Measurements from ENCODE around the gene SMAD6.

Gene SMAD6

DNA sequence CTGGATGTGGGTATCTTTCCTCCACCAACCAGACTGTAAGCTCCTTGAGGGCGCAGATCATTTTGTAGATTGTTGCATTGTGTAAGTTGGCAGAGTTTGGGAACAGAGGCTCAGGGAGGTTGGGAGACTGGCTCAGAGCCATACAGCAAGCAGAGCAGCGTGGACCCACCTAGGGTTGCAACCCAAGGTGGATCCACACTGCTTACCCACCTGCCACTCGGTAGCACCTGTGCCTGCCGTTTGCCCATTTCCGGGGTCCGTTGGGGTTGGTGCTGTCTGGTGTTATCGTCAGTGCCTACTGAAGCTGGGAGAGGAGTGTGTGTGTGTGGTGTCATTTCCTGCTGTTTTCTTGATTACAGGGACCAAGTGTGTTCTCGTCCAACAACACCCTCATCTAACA, 19.0 kb downstream of the SMAD6 start:
- DNase-seq (ENCODE audit: low spot score): no peak

DNA sequence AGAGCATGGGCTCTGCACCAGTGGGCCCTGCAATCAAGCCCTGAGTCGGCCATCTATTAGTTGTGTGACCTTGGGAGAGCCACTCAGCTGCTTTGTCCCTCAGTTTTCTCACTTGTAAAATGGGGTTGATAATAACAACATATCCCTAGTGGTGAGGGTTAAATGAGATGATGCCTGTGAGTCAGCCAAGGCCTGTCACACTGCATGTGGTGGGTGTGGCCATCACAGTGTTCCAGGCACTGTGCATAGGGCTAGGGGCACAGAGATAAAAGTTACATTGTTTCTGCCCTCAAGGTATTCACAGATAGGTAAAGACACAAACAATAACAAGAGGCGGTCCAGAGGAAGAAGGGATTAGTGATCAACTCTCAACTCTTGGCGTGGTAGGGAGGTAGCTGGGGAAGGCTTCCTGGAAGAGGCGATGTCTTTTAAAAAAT, 19.5 kb downstream of the SMAD6 start:
- no peak for DNase-seq (ENCODE audit: low spot score)

DNA sequence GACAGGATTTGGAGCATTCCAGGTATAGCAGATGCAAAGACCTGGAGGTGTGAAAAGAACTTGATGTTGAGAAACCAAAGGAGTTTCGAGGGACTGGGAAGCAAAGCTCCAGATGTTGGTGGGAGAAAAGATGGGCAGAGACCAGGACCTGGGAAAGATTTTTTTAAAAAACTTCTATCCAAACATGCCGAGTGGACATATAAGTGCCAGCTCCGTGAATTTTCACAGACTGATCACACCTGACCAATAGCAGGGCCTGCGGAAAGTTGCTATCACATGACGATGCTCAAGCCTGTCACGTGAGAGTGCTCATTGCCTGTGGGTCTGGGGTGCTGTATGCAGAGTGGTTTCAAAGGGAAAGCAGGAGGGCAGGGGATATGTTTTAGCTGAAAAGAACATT, 19.9 kb downstream of the SMAD6 start:
- DNase-seq (ENCODE audit: low spot score): no peak

DNA sequence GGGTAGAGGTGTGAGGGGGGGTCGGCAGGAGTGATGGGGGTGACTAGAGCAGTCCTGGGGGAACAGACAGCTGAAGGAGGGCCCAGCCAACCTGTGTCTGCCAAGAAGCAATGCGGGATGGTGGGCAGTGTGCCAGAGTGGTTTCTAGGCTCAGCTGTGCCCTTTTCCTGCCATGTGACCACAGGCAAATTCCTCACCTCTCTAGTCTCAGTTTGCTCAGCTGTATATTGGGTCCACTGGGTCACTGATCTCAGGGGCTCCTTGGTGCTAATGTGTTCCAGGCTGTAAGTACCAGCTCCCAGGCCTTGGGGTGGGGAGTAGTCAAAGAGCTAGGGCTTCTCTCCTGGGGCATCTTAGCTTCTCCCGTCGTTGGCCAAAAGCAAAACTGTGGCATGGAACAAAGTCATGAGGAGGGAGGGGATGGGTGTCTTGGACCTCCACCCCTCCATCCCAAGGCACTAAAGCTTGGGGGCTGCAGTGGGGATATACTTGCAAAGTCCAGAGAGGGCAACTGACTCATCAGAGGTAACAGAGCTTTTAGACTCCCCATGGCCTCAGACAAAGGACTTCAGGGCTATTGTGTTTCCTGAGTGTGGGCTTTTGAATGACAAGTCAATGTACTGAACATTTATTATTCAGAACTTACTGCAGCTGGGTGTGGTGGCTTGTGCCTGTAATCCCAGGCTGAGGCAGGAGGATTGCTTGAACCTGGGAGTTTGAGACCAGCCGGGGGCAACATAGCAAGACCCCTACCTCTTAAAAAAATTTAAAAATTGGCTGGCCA, 20.9 kb downstream of the SMAD6 start:
- DNase-seq (ENCODE audit: low spot score): no peak

DNA sequence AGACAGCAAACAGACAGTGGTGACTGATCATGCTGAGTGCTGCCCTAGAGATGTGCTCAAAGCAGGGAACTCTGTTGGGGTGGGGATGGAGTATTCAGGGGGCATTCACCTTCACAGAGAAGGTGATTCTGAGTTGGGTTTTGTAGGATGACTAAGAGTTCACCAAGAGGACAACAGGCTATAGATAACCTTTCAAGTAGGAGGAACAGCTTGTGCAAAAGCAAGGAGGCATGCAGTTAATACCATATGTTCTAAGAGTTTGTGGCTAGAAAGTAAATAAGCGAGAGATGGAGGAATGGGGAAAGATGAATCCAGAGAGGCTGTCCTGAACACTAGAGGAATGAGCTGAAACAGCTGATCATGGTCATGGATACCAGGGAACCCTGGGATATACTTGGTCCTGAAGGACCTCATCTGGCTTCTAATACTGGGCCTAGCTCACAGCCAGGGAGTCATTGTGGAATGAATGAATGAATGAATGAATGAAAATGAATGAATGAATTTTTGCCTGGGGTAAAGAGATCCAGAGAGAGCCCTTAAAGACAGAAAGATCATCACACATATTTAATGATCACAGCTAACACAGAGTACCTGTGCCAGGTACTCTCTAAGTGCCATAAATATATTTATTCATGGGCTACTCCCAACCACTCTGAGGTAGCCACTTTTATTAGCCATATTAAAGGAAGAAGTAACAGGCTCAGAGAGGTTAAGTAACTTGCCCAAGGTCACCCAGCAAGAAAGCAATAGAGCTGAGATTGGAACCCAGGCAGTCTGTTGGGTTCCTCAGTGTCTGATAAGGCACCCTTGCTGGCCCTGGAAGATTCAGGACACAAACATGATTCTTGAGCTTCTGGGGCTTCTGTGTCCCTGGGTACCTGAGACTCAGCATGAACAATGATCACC, 22.0 kb downstream of the SMAD6 start:
- no peak for DNase-seq (ENCODE audit: low spot score)

DNA sequence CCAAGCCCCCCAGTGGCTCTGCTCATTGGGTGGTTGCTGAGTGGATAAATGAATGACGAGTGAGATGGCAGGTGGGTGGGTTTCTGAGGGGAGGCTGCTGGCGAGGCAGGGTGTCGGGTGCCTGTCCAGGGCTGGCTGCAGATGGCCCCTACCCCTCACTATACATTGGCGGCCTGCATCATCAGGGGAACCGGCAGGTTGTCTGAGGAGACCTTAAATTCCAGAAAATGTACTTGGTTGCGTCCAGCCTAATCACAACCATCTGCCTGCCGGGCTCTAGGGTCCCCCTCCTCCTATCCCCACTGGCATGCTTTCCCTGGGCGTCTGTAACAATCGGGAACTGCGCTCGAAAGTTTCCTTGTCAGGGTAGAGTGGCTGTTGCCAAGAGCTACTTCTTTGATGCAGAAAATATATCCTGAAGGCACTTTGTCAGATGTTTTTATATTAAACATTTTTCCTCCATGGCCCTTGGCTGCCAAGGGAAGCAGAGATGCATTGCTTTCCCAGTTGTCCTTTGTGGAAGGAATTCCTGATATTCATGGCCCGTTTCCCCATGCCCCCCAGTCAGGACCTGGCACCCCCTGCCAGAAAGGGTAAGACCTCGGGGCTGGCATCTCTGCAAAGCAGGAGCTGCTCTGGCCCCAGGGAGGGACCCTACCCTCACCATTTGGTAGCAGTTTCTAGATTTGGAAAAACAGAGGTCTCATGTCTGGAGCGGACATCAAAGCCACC, 22.9 kb downstream of the SMAD6 start:
- DNase-seq (ENCODE audit: low spot score): no peak

DNA sequence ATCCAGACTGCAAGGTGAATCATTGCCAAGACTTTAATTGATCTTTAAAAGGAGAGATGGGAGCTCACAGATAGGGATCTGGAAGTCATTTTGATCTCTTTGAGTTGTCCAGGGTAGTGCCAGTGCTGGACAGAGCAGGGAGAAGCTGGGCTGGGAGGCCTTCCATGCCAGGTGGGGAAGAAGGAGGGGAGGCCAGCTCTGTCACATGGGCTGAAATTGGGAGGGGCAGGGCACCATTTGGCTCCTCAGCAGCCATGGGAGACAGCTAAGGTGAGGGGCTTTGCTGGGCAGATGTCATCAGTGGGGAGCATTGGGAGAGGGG, 23.4 kb downstream of the SMAD6 start:
- no peak for DNase-seq (ENCODE audit: low spot score)

DNA sequence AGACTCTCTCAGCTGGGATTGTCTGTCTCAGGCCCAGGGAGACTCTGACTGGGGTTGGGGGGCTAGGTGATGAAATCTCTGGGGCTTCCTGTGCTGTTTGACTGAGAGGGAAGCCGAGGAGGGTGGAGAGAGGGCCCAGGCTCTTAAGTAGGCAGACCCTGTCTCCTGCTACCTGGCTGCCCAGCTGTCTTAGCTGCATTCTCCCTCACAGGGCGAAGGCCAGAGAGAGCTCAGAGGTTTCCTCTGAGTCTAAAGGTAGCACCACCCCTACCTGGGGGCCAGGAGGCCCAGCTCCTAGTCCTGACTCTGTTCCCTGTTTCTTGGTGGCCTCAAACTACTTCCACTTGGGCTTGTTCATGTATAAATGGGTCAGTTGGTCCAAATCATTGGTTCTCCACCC, 24.4 kb downstream of the SMAD6 start:
- no peak for DNase-seq (ENCODE audit: low spot score)

DNA sequence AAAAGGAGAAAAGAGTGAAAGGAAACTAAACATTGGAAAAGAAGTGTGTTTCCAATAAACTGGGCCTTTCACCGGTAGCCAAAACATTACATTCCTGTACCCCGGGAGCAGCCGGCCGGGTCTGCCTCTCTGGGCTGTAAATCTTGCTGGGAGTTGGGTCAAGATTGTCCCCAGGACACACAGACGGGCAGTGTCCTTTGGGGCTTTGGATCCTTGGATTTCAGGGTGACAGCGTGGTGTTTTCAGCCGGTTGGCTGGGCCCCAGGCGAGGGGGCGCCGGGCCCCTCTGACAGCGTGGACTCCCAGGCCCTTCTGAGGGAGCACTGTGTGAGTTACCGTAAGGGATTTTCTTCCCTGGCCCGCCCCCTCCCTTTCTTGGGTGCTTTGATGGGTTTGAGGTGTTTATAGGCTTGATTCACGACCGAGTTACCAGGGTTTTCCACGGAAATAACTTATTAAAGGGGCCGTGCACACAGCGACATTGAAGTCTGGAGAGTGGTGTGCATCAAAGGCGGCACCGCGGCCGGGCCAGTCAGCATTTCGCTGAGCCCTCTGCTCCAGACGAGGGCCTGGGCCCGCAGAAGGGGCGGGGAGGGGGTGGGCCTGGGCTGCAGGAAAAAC, 27.4 kb downstream of the SMAD6 start:
- DNase-seq (ENCODE audit: low spot score): no peak

DNA sequence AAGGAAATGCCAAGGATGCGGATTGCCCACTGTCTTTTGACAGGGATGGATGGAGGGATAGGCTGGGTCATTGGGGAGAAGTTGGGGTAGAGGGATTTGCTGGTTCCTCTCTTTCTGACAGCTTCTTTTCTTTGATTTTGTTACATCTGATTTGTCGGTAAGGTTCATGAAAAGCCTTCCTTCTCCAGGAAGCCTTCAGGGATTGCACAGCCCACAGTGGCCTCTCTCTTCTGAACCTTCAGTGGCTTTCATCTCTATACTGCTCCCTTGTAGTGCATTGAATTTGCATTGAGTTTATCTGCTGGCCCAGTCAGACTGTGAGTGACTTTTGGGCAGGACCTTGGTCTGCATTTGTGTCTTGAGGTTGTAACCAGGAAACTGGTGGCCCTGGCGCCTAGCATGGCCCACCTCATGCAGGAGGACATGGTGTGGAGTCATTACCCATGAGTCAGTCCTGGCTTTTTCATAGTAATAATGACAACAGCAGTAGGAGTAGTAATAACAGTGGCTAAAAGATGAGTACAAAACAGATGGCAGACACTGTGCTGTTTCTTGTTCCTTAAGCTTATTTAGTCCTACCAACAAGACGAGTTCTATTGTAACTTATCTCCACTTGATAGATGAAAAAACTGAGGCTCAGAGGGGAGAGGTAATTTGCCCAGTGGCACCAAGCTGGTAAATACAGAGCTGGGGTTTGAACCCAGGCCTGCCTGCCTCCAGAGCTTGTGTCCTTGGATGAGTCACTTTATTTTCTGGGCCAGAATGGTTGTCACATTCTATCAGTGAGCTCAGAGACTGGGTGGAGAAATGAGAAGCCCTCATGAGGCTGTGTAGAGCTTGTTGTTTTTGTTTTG, 28.4 kb downstream of the SMAD6 start:
- peak; percentile 82 for DNase-seq (ENCODE audit: low spot score)

DNA sequence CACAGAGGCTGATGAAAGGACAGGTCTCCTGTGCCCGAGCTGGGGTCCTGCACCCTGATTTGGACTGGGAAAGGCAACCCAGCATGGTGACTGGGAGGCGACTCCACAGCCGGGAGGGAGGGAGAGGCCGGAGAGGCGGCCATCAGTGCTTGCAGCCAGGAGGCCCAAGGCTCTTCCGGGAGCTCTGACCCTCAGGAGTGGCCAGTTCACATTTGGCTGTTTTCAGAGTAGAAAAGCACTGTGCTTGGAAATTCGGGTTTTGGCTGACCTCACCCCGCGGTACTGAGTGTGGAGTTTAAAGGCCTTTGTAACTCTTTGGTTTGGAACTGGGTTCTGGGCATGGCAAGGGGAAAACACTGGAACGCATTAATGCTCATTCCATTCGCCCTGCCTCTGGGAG, 31.9 kb downstream of the SMAD6 start:
- DNase-seq (ENCODE audit: low spot score): no peak

DNA sequence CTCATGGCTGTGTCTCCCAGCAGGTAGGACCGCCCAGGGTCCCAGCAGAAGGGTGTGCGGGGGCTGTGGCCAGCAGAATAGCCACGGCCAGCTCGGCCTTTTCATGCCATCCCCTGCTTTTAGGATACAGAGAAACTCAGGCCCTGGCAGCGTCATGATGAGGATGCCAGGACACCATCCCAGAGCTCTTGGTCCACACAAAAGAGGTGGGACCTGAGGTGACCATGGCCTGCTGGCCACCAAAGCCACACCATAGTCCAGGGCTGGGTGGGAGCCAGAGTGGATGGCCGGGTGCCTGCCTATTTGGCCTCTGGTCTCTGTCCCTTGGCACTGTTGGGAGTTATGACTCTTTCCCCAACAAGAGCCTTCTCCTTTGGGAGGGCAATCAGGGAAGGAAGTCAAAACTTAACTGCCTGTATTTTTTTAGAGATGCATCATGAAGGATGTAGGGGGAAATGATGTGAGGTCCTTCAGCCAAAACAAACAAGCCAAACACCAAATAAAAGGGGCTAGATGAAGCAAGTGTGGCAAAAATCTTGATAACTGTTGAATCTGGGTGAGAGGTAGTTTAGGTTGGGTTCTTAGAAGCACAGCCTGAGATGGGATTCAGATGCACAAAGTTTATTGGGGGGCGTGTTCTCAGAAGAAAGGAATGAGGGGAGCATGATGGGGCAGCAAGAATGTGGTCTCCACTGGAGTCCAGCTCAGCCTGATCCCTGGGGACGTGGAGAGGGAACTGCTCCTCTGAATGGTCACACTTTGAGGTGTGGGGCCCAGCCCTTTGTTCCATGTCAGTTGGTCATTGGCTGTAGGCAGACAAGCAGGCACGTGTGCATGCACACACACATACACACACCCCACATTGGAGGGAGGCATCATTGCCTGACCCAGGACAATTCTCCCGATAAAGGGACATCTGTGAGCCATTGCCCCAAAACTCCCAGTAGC, 33.2 kb downstream of the SMAD6 start:
- DNase-seq (ENCODE audit: low spot score): no peak

DNA sequence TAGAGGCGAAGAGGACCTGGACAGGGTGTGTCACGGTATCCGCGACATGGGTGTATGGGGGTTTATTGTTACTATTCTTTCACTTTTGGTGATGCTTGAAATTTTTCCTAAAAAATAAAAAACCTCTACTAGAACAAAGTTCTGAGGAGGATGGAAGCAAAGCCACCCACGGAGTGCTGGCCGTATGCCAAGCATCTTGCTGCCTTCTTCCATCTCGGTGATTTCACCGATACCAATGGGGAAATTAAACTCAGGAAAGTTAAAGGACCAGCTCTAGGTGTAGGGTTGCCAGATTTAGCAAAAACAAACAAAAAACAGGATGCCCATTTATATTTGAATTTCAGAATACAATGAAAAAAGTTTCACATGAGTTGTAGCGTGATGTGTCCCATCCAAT, 33.9 kb downstream of the SMAD6 start:
- DNase-seq (ENCODE audit: low spot score): no peak

DNA sequence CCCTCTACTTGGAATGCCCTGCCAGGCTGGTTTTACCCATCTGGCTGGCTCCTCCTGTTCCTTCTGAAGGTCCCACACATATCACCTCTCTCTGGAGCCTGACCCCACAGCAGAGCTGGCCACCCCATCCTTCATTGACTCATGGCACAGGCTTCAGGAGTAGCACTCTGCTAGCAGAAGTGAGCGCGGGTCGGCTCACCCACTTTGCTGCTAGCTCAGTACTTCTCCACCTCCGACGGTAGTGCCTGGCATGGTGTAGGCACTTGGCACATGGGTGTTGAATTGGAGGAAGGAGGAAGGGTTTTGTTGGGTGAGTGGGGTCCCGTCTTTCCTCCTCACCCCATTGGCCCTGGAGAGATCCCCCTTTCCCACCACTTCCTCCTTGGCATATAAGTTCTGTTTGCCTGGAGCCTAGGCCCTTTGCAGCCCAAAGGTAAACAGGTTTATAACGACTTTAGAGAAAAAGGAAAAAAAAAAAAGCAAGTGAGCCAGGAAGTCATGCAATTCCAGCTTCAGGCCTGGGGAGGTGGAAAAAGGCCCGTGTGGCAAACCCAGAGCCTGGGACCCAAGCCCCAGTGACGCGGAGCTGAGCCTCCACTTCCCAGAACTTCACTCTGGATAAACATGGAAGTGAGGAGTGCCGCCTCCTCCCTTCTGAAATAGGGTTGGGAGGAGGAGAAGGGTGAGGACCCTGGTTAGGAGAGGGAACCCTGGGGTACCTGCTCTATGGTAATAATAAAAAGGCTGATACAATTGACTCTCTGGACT, 35.4 kb downstream of the SMAD6 start:
- no peak for DNase-seq (ENCODE audit: low spot score)

DNA sequence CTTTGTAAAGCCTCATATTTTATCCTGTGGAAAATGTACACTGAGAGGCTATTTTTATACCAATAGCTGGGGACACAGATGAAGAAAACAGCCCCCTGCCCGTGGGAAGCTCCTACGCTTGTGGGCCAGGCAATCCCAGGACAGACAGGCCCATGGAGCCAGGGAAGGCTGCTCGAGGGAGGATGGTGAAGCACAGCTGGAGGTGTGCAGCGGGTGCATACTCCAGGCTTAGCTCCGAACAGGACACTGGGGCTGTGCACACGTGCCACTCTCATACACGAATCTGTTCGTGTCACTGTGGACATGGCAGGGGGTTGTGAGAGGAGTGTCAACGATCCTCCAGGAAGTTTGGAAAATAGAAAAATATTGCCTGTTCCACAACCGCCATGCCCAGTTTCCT, 36.1 kb downstream of the SMAD6 start:
- DNase-seq (ENCODE audit: low spot score): no peak

DNA sequence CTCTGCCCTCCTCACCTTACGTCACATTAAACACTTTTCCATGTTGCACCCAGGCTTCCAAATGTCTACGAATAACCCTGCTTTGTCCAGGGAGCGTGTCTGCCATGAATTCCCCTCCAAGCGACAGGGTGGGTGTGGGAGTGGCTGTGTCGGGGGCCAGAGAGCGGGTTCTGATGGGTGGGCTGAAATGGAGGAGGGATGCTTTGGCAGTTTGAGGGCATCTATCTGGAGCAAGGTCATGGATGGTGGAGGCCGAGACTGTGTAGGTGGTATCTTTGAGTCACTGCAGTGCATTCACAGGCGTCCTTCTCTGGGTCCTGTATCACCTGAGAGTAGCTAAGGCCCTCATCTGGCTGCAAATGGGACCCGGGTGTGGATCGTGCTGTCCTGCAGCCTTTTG, 36.6 kb downstream of the SMAD6 start:
- no peak for DNase-seq (ENCODE audit: low spot score)

DNA sequence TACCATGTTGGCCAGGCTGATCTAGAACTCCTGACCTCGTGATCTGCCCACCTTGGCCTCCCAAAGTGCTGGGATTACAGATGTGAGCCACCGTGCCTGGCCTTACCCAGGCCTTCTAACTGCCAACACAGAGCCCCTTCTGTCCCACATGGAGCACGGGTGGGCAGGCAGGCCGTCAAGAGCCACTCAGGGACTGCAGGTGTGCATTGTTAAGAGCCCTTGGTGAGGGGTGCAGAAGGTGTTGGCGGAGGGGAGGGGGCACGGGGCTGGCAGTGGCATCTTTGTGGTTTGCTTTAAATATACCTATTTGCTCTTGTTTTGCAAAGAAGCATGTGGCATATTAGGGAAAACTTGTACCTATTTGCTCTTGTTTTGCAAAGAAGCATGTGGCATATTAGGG, 37.3 kb downstream of the SMAD6 start:
- no peak for DNase-seq (ENCODE audit: low spot score)

DNA sequence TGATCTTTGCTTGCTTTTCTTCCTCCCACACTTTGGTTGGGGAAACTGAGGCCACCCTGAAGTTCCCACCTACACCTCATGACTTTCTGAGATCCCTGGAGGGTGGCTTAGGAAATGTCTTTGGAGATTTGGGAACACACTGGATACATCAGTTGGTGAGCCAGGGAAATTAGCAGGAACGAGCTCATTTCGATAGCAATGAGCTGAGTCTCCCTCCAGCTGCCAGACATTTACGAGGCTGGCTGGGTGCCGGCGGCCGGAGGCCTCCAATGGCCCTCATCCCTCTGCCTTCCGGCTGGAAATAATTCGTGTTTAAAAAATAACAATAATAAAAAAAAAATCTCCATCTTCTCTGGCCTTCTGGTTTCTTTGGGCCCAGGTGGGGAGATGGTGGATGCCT, 38.8 kb downstream of the SMAD6 start:
- no peak for DNase-seq (ENCODE audit: low spot score)

DNA sequence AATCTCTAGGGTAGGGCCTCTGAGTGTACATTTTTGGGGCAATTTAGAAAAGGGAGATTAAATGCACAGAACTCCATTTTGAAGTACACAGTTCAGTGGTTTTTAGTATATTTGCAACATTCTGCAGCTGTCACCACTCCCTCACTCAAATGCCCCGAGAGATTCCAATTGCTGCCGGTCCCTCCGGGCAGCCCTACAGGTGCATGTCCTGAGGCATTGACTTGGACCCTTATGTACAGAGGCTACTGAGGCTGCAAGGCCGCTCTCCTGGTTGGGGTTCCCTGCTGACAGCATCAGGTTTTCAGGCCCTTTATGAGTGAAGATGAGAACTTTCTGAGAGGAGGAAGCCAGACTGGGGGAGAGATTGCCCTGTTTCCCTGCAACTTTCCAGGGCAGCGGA, 39.6 kb downstream of the SMAD6 start:
- DNase-seq (ENCODE audit: low spot score): no peak

DNA sequence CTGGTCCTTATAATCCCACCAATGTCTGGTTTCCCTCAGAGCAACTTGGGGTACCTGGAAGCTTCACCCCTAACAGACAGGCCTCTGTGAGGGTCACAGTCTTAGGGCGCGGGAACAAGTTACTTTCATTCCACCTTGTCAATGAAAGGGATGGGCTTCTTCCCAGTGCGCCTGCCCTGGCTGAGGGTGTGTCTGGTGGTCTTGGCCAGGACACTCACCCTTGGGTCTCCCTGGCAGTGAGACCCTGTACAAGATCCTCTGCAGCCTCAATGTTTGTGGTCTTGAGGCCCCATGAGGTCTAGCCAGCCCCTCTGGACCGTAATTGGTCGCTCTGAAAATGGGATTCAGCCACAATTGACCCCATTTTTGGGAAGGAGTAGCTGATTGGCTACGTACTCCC, 40.2 kb downstream of the SMAD6 start:
- DNase-seq (ENCODE audit: low spot score): no peak
